K562 (cell line): ENCODE data around the gene PLPP7. TPM values are rescaled to one million over a fixed set of nuclear protein-coding genes. Genes with fewer than 3 reads are reported as not detected.

ENCODE experiments used
- ATAC-seq: fragments of 200-7000 bp; cut with Tn5 transposase; 3 replicates; pipeline ENCODE4 v1.9.1; 2020; ENCODE audit warnings: moderate library complexity
- BruUV-seq: library from RNA; stranded (reverse); fragments of 400-500 nt; replicated peaks from 2 replicates; lab custom pipeline; 2021; lab: Mats Ljungman, UMichigan
- CTCF ChIA-PET: fragments of 300-600 bp; formaldehyde crosslinking; extraction: SDS; loops from one replicate; lab custom pipeline; 2021; ENCODE audit warnings: low intra/inter-chr PET ratio; lab: Yijun Ruan, JAX
- POLR2A ChIA-PET: fragments of 300-600, 350-650 bp; sonication (Branson Sonifier 250); formaldehyde crosslinking; extraction: SDS; loops from one replicate; lab custom pipeline; 2021; ENCODE audit warnings: antibody characterized with exemption, inconsistent platforms; lab: Yijun Ruan, JAX
- DNase-seq, 4 experiments: peaks; one replicate each; pipeline versions ENCODE4 v3.0.0 to v3.0.0-alpha.2; 2011 to 2018; ENCODE audit warnings: low spot score in 3 of 4, mixed read lengths in 3 of 4; ENCODE audit errors: extremely low read depth in 1 of 4
- FAIRE-seq: peaks from 2 replicates; lab custom pipeline; 2011; peaks lifted over from hg19 to GRCh38; lab: Jason Lieb, UNC
- H2AFZ ChIP-seq: 2 replicates; pipeline ENCODE4 v1.6.0; 2011; ENCODE audit warnings: low read depth, low read length, control low read depth, inconsistent platforms
- H3K27ac ChIP-seq: fragments of 200-600 bp; 3 replicates; pipeline ENCODE4 v1.8.0; 2011; ENCODE audit warnings: low read depth, mild to moderate bottlenecking, control low read depth, inconsistent platforms, low read length, moderate library complexity, mixed read lengths; ENCODE audit errors: extremely low read depth
- H3K27me3 ChIP-seq, 2 experiments: fragments of 300-600 bp in 1 of 2; 2 replicates in 1 of 2; 3 replicates in 1 of 2; pipeline versions ENCODE4 v1.6.0 to v1.8.0; 2011; ENCODE audit warnings: inconsistent platforms in 2 of 2, low read length in 2 of 2, mild to moderate bottlenecking in 1 of 2, mixed read lengths in 1 of 2, moderate library complexity in 1 of 2; ENCODE audit not compliant: control insufficient read depth in 2 of 2, insufficient read depth in 2 of 2
- H3K36me3 ChIP-seq: fragments of 300-600 bp; 3 replicates; pipeline ENCODE4 v1.8.0; 2011; ENCODE audit warnings: mild to moderate bottlenecking, low read length, inconsistent platforms; ENCODE audit not compliant: control insufficient read depth, insufficient read depth
- H3K4me1 ChIP-seq, 2 experiments: fragments of 200-600 bp in 1 of 2; replicated peaks in 1 of 2; 2 replicates in 1 of 2; 3 replicates in 1 of 2; pipeline versions ENCODE4 v1.5.1 to v1.8.0; 2011; ENCODE audit warnings: inconsistent platforms in 2 of 2, low read length in 2 of 2, mild to moderate bottlenecking in 1 of 2, mixed read lengths in 1 of 2, moderate library complexity in 1 of 2; ENCODE audit not compliant: control insufficient read depth in 2 of 2, insufficient read depth in 2 of 2
- H3K4me2 ChIP-seq: 2 replicates; pipeline ENCODE4 v1.6.1; 2011; ENCODE audit warnings: low read length, control low read depth, inconsistent platforms, mixed read lengths; ENCODE audit not compliant: insufficient read depth
- H3K4me3 ChIP-seq: fragments of 200-600 bp; sonication (generic), shearing (Covaris generic); 2 replicates; pipeline ENCODE4 v1.5.1; 2016; ENCODE audit warnings: control low read depth, inconsistent platforms
- H3K79me2 ChIP-seq: fragments of 200-600 bp; 3 replicates; pipeline ENCODE4 v1.8.0; 2011; ENCODE audit warnings: low read length, inconsistent platforms; ENCODE audit not compliant: control insufficient read depth, insufficient read depth
- H3K9ac ChIP-seq, 2 experiments: 2 replicates each; pipeline versions ENCODE4 v1.6.0 to v1.6.1; 2011; ENCODE audit warnings: low read depth in 2 of 2, low read length in 2 of 2, control low read depth in 1 of 2, inconsistent platforms in 1 of 2, mild to moderate bottlenecking in 1 of 2, mixed read lengths in 1 of 2; ENCODE audit not compliant: insufficient read depth in 1 of 2
- H3K9me1 ChIP-seq: one replicate; pipeline ENCODE4 v1.6.0; 2011; ENCODE audit warnings: inconsistent platforms, mild to moderate bottlenecking, low read length, moderate library complexity; ENCODE audit not compliant: control insufficient read depth, insufficient read depth
- H3K9me3 ChIP-seq: replicated peaks from 2 replicates; pipeline ENCODE4 v1.5.1; 2011; ENCODE audit warnings: low read depth, low read length, inconsistent platforms; ENCODE audit not compliant: control insufficient read depth, insufficient read depth
- H4K20me1 ChIP-seq: replicated peaks from 2 replicates; pipeline ENCODE4 v1.6.1; 2011; ENCODE audit warnings: low read length, inconsistent platforms, mixed read lengths; ENCODE audit not compliant: control insufficient read depth, insufficient read depth
- BRD4 ChIP-seq: fragments of 200-600 bp; sonication (generic); IDR thresholded peaks from 2 replicates; pipeline ENCODE4 v1.6.1; 2017; ENCODE audit warnings: inconsistent platforms
- DMBX1 ChIP-seq: fragments of 250-450 bp; sonication (Bioruptor Pico); IDR thresholded peaks from 2 replicates; pipeline ENCODE4 v1.8.0; 2022; ENCODE audit warnings: inconsistent platforms, mild to moderate bottlenecking, moderate library complexity, borderline replicate concordance
- E2F3 ChIP-seq: fragments of 250-450 bp; sonication (Bioruptor Pico); IDR thresholded peaks from 2 replicates; pipeline ENCODE4 v1.4.0; 2020; ENCODE audit warnings: mild to moderate bottlenecking
- KDM4B ChIP-seq, 2 experiments: fragments of 450-650 bp in 1 of 2; sonication (generic) in 1 of 2; IDR thresholded peaks; 2 replicates each; pipeline ENCODE4 v1.6.1; 2016 to 2017; ENCODE audit warnings: borderline replicate concordance in 2 of 2, antibody characterized with exemption in 1 of 2, low read depth in 1 of 2, mild to moderate bottlenecking in 1 of 2
- NFATC3 ChIP-seq: fragments of 450-650 bp; IDR thresholded peaks from 2 replicates; pipeline ENCODE4 v1.6.1; 2017; ENCODE audit warnings: mild to moderate bottlenecking
- NFE2 ChIP-seq: IDR thresholded peaks from 2 replicates; pipeline ENCODE4 v1.6.1; 2014; ENCODE audit warnings: antibody characterized with exemption, low read depth
- NFYB ChIP-seq: IDR thresholded peaks from 2 replicates; pipeline ENCODE4 v1.6.1; 2011; ENCODE audit warnings: mild to moderate bottlenecking, moderate library complexity; ENCODE audit not compliant: insufficient read length; ENCODE audit errors: extremely low read depth
- PRPF4 ChIP-seq: fragments of 200-400 bp; formaldehyde crosslinking; IDR thresholded peaks from one replicate; pipeline ENCODE4 v1.6.1; 2017; ENCODE audit warnings: low read length, low read depth, mild to moderate bottlenecking; ENCODE audit not compliant: insufficient read depth, poor library complexity, severe bottlenecking
- PTTG1 ChIP-seq: fragments of 450-650 bp; IDR thresholded peaks from 2 replicates; pipeline ENCODE4 v1.6.1; 2016; ENCODE audit warnings: low read depth, mild to moderate bottlenecking, missing genetic modification characterization, missing compliant biosample characterization
- RHOXF2B ChIP-seq: fragments of 250-450 bp; sonication (Bioruptor Pico); conservative IDR thresholded peaks from 2 replicates; pipeline ENCODE4 v1.5.1; 2021
- SIRT6 ChIP-seq: IDR thresholded peaks from one replicate; pipeline ENCODE4 v1.6.1; 2012; ENCODE audit warnings: low read depth, mild to moderate bottlenecking, control low read depth, inconsistent platforms, low read length, moderate library complexity
- TEAD2 ChIP-seq: fragments of 450-650 bp; IDR thresholded peaks from 2 replicates; pipeline ENCODE4 v1.6.1; 2016; ENCODE audit warnings: missing genetic modification characterization, control low read depth, missing compliant biosample characterization
- TGIF2 ChIP-seq: sonication (generic); formaldehyde crosslinking; IDR thresholded peaks from 2 replicates; pipeline ENCODE4 v1.8.1; 2022; ENCODE audit warnings: mild to moderate bottlenecking, missing genetic modification reagents, moderate library complexity
- YBX1 ChIP-seq: fragments of 450-650 bp; IDR thresholded peaks from 2 replicates; pipeline ENCODE4 v1.7.1; 2016; ENCODE audit warnings: mild to moderate bottlenecking
- WGBS: fragments of 100-300 bp; shearing (Covaris generic); methylation state at CpG from one replicate; pipeline ENCODE4 v1.1.6; 2016; ENCODE audit warnings: low coverage, mixed read lengths; ENCODE audit not compliant: insufficient coverage; ENCODE audit errors: missing lambda C conversion rate; 5-methylcytosine and 5-hydroxymethylcytosine counted together
- in situ Hi-C: fragments of 300-500 bp; cut with MboI; formaldehyde crosslinking; loops from 4 replicates; pipeline ENCODE4 v1.15.0; 2018; ENCODE audit warnings: inconsistent platforms, mixed read lengths
- intact Hi-C: fragments of 100-400 bp; cut with micrococcal nuclease; formaldehyde crosslinking; loops from 2 replicates; pipeline ENCODE4 v1.14.2; 2022
- polyA plus RNA-seq, 8 experiments: library from polyadenylated mRNA; depleted of rRNA in 4 of 8; stranded (reverse) in 5 of 8; unstranded in 3 of 8; fragments of >200 nt; fragmentation: Nextera tagmentation in 2 of 8; fragmentation: Illumina TruSeq in 1 of 8; extraction: Ambion mirVana in 2 of 8; extraction: Trizol in 1 of 8; gene quantifications; 2 replicates each; pipeline versions ENCODE4 v1.2.1 to v1.2.3, GENCODE V29; 2011 to 2014; ENCODE audit warnings: inconsistent platforms in 1 of 8, missing spikeins in 1 of 8
- total RNA-seq, 7 experiments: library from RNA; depleted of rRNA in 6 of 7; stranded (reverse); fragments of >200 nt in 6 of 7; fragmentation: Illumina TruSeq in 2 of 7; extraction: Trizol in 2 of 7; gene quantifications; 2 replicates each; pipeline versions ENCODE4 v1.2.1 to v1.2.3, GENCODE V29; 2011 to 2021; ENCODE audit warnings: low replicate concordance in 1 of 7
- TF ChIP-seq, protein P1 (sequence below): sonication (generic); formaldehyde crosslinking; IDR thresholded peaks from 2 replicates; pipeline ENCODE4 v1.8.0; 2022; ENCODE audit warnings: mild to moderate bottlenecking, missing genetic modification reagents
- TF ChIP-seq, protein P2 (sequence below): fragments of 200-800 bp; sonication (Bioruptor generic); IDR thresholded peaks from 2 replicates; pipeline ENCODE4 v1.6.1; 2017; ENCODE audit warnings: missing genetic modification characterization, missing compliant biosample characterization
- TF ChIP-seq, protein P3 (sequence below): sonication (generic); IDR thresholded peaks from 2 replicates; pipeline ENCODE4 v1.6.1; 2016

PLPP7 gene
- total and polyA plus RNA-seq, 9 of the 15 experiments (the other 6 are each of a cell fraction or from before 2014, with no cell fraction given) = 0.09 to 0.93 (median 0.18) TPM; not detected in 4

DNA sequence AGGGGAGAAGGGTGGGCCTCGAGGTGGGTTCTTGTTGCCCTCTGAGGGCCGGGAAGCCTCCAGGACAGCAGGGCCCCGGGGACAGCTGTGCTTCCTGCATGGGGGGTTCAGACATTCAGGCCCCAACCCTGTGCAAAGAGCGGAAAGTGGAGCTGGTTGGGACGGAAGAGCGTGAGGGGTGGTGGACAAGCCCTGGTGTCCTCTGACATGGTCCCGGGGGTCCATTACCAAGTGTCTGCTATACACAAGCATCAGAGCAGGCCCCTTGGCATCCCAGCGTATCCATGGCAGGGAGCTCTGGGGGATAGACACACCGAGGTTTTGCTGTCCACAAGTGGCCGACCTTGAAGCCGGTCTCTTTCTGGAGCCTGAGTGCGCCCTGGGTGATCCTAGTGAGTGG, 9.3 kb downstream of the PLPP7 start (continued):
- TF ChIP-seq, protein P1, sequence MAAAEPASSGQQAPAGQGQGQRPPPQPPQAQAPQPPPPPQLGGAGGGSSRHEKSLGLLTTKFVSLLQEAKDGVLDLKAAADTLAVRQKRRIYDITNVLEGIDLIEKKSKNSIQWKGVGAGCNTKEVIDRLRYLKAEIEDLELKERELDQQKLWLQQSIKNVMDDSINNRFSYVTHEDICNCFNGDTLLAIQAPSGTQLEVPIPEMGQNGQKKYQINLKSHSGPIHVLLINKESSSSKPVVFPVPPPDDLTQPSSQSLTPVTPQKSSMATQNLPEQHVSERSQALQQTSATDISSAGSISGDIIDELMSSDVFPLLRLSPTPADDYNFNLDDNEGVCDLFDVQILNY = no peak
- no peak for TF ChIP-seq E2F3 (CRISPR knock-in tag)

DNA sequence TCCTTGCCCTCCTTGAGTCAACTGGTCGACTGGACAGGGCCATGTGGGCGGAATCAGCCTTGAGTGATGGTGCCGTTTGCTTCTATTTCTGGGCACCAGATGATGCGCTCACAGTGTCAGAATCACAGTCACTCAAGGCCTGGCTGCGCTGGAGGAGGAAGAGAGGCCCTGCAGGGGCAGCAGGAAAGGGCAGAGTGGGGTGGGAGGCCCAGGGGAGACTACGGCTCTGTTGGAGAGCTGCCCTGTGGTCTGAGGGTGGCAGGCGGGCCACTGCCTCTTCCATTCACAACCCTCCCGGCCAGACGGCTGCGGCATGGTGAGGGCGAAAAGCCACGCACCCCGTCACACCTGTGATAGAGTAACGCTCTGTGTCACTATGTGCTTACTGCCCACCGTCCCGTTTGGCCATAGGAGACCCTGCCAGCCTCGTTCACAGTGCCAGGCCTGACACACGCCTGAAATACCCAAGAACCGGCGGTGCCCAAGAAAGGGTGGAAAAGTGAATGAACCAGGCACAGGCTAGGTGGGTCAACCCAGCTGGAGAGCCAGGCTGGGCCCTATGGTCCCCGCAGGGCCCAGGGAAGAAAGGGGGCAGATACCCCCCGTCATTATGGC, 9.9 kb downstream of the PLPP7 start:
- Histone ChIP-seq H3K4me2 (no peak overlapping the region), H3K27ac (no peak overlapping the region), H4K20me1 (no peaks in the 10 kb centered on the region), H3K9me3 (no peaks in the 10 kb centered on the region), H3K79me2 (no peaks in the 10 kb centered on the region), H3K27me3 (no peaks in the 10 kb centered on the region), H3K9ac (no peak overlapping the region), H3K36me3 (no peaks in the 10 kb centered on the region), H2AFZ (no peak overlapping the region), H3K4me3 (no peak overlapping the region), H3K9me1 (peaks cover 4% of the 10 kb centered on the region), H3K4me1 (peaks cover 15 to 56% of the 10 kb centered on the region in 2 experiments; a peak in 4 of 5 replicates)
- ChIA-PET CTCF (no interaction called here), POLR2A (interaction anchor here (2.5 kb wide), 1 partner anchor 10 kb away, joined by 14 read pairs; the partner anchor contains the start of gene PLPP7)
- in situ Hi-C loops (no loop called here), intact Hi-C loops (no loop called here)
- TF ChIP-seq KDM4B (IDR thresholded peaks at IDR 0.05; ENCODE audit: borderline replicate concordance in 2 of 2, low read depth in 1 of 2) = no peak
- TF ChIP-seq NFATC3 = no peak
- TF ChIP-seq, protein P2, sequence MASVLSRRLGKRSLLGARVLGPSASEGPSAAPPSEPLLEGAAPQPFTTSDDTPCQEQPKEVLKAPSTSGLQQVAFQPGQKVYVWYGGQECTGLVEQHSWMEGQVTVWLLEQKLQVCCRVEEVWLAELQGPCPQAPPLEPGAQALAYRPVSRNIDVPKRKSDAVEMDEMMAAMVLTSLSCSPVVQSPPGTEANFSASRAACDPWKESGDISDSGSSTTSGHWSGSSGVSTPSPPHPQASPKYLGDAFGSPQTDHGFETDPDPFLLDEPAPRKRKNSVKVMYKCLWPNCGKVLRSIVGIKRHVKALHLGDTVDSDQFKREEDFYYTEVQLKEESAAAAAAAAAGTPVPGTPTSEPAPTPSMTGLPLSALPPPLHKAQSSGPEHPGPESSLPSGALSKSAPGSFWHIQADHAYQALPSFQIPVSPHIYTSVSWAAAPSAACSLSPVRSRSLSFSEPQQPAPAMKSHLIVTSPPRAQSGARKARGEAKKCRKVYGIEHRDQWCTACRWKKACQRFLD = no peak
- TF ChIP-seq TEAD2 (tag) = no peak
- no peak for TF ChIP-seq NFYB
- TF ChIP-seq PTTG1 = no peak
- TF ChIP-seq NFE2 = no peak
- no peak for TF ChIP-seq RHOXF2B (CRISPR knock-in tag)
- TF ChIP-seq YBX1 = no peak
- no peak for TF ChIP-seq BRD4
- no peak for TF ChIP-seq PRPF4
- TF ChIP-seq DMBX1 = no peak
- TF ChIP-seq TGIF2 (CRISPR knock-in tag) = no peak
- TF ChIP-seq SIRT6 = no peak
- TF ChIP-seq, protein P3, sequence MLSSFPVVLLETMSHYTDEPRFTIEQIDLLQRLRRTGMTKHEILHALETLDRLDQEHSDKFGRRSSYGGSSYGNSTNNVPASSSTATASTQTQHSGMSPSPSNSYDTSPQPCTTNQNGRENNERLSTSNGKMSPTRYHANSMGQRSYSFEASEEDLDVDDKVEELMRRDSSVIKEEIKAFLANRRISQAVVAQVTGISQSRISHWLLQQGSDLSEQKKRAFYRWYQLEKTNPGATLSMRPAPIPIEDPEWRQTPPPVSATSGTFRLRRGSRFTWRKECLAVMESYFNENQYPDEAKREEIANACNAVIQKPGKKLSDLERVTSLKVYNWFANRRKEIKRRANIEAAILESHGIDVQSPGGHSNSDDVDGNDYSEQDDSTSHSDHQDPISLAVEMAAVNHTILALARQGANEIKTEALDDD = no peak
- 57% methylated on average over 18 of the region's 22 CpGs for WGBS
- no TSS peak for BruUV-seq
- ATAC-seq = no peak
- no peak for DNase-seq
- no peak for FAIRE-seq
